SK-N-MC (cell line): Measurements from ENCODE around the gene MFAP3L.

Experiments used
- DNase-seq: peaks from one replicate; pipeline ENCODE4 v3.0.0-alpha.2; 2011; ENCODE audit warnings: low read depth, low spot score
- H3K27ac ChIP-seq: fragments of 200-600 bp; sonication (generic); 2 replicates; pipeline ENCODE4 v1.5.1; 2016; ENCODE audit warnings: mixed run types
- H3K36me3 ChIP-seq: fragments of 200-600 bp; sonication (generic); 2 replicates; pipeline ENCODE4 v1.6.1; 2017; ENCODE audit warnings: antibody characterized with exemption, low read length, mixed read lengths; ENCODE audit not compliant: insufficient read depth
- H3K4me3 ChIP-seq: fragments of 200-600 bp; sonication (generic); 2 replicates; pipeline ENCODE4 v1.5.1; 2016
- H3K9ac ChIP-seq: fragments of 200-600 bp; sonication (generic); 2 replicates; pipeline ENCODE4 v1.8.0; 2017; ENCODE audit warnings: mixed run types, mixed read lengths; ENCODE audit not compliant: insufficient read length
- H3K9me3 ChIP-seq: fragments of 200-600 bp; sonication (generic); 2 replicates; pipeline ENCODE4 v1.6.1; 2017; ENCODE audit warnings: low read depth, mild to moderate bottlenecking, antibody characterized with exemption, low read length, moderate library complexity, mixed read lengths
- EZH2 ChIP-seq: fragments of 200-600 bp; sonication (generic); IDR thresholded peaks from one replicate; pipeline ENCODE4 v1.6.1; 2017; ENCODE audit warnings: antibody characterized with exemption
- FOXP2 ChIP-seq: optimal IDR thresholded peaks from 2 replicates; pipeline ENCODE3; 2011; ENCODE audit warnings: mild to moderate bottlenecking, moderate library complexity; ENCODE audit not compliant: insufficient read depth; ENCODE audit errors: extremely low read length, control extremely low read depth
- POLR2AphosphoS5 ChIP-seq: IDR thresholded peaks from 2 replicates; pipeline ENCODE4 v1.6.1; 2012; ENCODE audit warnings: mild to moderate bottlenecking, low read depth, low read length, borderline replicate concordance

The MFAP3L gene

GRCh38 chr4:169984173-169984572 lies 42.0 kb downstream of the MFAP3L start:
- no peaks in the 10 kb centered on the region for H3K9me3 ChIP-seq
- H3K4me3 ChIP-seq = no peak overlapping the region
- no peak overlapping the region for H3K27ac ChIP-seq
- H3K36me3 ChIP-seq = no peaks in the 10 kb centered on the region
- DNase-seq = no peak
- TF ChIP-seq FOXP2 (no peak), POLR2AphosphoS5 (no peak), EZH2 (no peak)
- H3K9ac ChIP-seq = no peak overlapping the region

GRCh38 chr4:169976951-169977350 lies 49.2 kb downstream of the MFAP3L start:
- no peak overlapping the region for H3K9ac ChIP-seq
- H3K36me3 ChIP-seq = no peaks in the 10 kb centered on the region
- TF ChIP-seq POLR2AphosphoS5 (no peak), FOXP2 (no peak), EZH2 (no peak)
- DNase-seq = no peak
- no peak overlapping the region for H3K27ac ChIP-seq
- no peaks in the 10 kb centered on the region for H3K9me3 ChIP-seq
- no peak overlapping the region for H3K4me3 ChIP-seq

GRCh38 chr4:169975838-169976796 lies 50.1 kb downstream of the MFAP3L start:
- no peak overlapping the region for H3K9ac ChIP-seq
- H3K27ac ChIP-seq = no peak overlapping the region
- no peaks in the 10 kb centered on the region for H3K36me3 ChIP-seq
- H3K4me3 ChIP-seq = no peak overlapping the region
- TF ChIP-seq FOXP2 = no peak
- no peaks in the 10 kb centered on the region for H3K9me3 ChIP-seq
- DNase-seq = no peak

- H3K27ac ChIP-seq = no peak overlapping the region
- H3K4me3 ChIP-seq = no peak overlapping the region
- TF ChIP-seq FOXP2 (no peak), EZH2 (no peak), POLR2AphosphoS5 (no peak)
- no peaks in the 10 kb centered on the region for H3K36me3 ChIP-seq
- no peak overlapping the region for H3K9ac ChIP-seq
- no peak for DNase-seq
- H3K9me3 ChIP-seq = no peaks in the 10 kb centered on the region
Observed at GRCh38 chr4:169975131-169975837, 50.9 kb downstream of the MFAP3L start.

GRCh38 chr4:169971456-169972015 lies 54.7 kb downstream of the MFAP3L start:
- DNase-seq = no peak
- no peak overlapping the region for H3K4me3 ChIP-seq
- H3K27ac ChIP-seq = no peak overlapping the region
- no peak overlapping the region for H3K9ac ChIP-seq
- TF ChIP-seq POLR2AphosphoS5 (no peak), EZH2 (no peak), FOXP2 (no peak)
- no peaks in the 10 kb centered on the region for H3K36me3 ChIP-seq
- H3K9me3 ChIP-seq = no peaks in the 10 kb centered on the region

GRCh38 chr4:169968999-169969398 lies 57.2 kb downstream of the MFAP3L start:
- DNase-seq = no peak
- TF ChIP-seq FOXP2 (no peak), EZH2 (no peak), POLR2AphosphoS5 (no peak)
- no peak overlapping the region for H3K4me3 ChIP-seq
- no peaks in the 10 kb centered on the region for H3K9me3 ChIP-seq
- no peak overlapping the region for H3K9ac ChIP-seq
- H3K27ac ChIP-seq = no peak overlapping the region
- H3K36me3 ChIP-seq = no peaks in the 10 kb centered on the region

GRCh38 chr4:169963998-169964397 lies 62.2 kb downstream of the MFAP3L start:
- Histone ChIP-seq H3K9me3 (no peaks in the 10 kb centered on the region), H3K27ac (no peak overlapping the region), H3K36me3 (no peaks in the 10 kb centered on the region), H3K4me3 (no peak overlapping the region), H3K9ac (no peak overlapping the region)
- DNase-seq = no peak
- TF ChIP-seq POLR2AphosphoS5 (no peak), FOXP2 (no peak), EZH2 (no peak)

- Histone ChIP-seq H3K4me3 (no peak overlapping the region), H3K36me3 (no peaks in the 10 kb centered on the region), H3K9ac (no peak overlapping the region), H3K9me3 (no peaks in the 10 kb centered on the region), H3K27ac (no peak overlapping the region)
- TF ChIP-seq FOXP2 (no peak), EZH2 (no peak), POLR2AphosphoS5 (no peak)
- no peak for DNase-seq
Observed at GRCh38 chr4:169959254-169959653, 66.9 kb downstream of the MFAP3L start.
